HCT116 (cell line): ENCODE results near the gene RAPGEF1.

ENCODE experiments used
- CEBPB ChIP-seq: IDR thresholded peaks from 2 replicates; pipeline ENCODE4 v1.6.1; 2012; ENCODE audit warnings: low read depth
- EGR1 ChIP-seq: IDR thresholded peaks from 2 replicates; pipeline ENCODE4 v1.6.1; 2012; ENCODE audit warnings: low read depth
- EZH2 ChIP-seq: fragments of 200-600 bp; sonication (generic); IDR thresholded peaks from 2 replicates; pipeline ENCODE4 v1.6.1; 2017; ENCODE audit warnings: antibody characterized with exemption, mixed run types
- EZH2phosphoT487 ChIP-seq: fragments of 200-600 bp; IDR thresholded peaks from 2 replicates; pipeline ENCODE4 v1.6.1; 2018; ENCODE audit warnings: antibody characterized with exemption, borderline replicate concordance
- POLR2A ChIP-seq: IDR thresholded peaks from 2 replicates; pipeline ENCODE4 v1.7.0; 2011; ENCODE audit warnings: borderline replicate concordance; ENCODE audit not compliant: insufficient read depth, insufficient read length; ENCODE audit errors: extremely low read depth
- POLR2AphosphoS5 ChIP-seq: IDR thresholded peaks from 2 replicates; pipeline ENCODE4 v1.6.1; 2011; ENCODE audit warnings: mild to moderate bottlenecking, low read depth, low read length, moderate library complexity
- TF ChIP-seq, protein P1 (sequence below), 3 experiments: fragments of 200-600 bp in 1 of 3; sonication (generic) in 1 of 3; IDR thresholded peaks in 2 of 3; conservative IDR thresholded peaks in 1 of 3; 2 replicates each; pipeline ENCODE4 v1.5.1; 2012 to 2017; ENCODE audit warnings: low read depth in 2 of 3, low read length in 2 of 3, antibody characterized with exemption in 1 of 3, borderline replicate concordance in 1 of 3, control low read depth in 1 of 3, mild to moderate bottlenecking in 1 of 3, mixed read lengths in 1 of 3, mixed run types in 1 of 3, moderate library complexity in 1 of 3; ENCODE audit not compliant: insufficient read depth in 1 of 3
- TF ChIP-seq, protein P2 (sequence below): IDR thresholded peaks from 2 replicates; pipeline ENCODE4 v1.6.1; 2012
- TF ChIP-seq, protein P3 (sequence below): IDR thresholded peaks from 2 replicates; pipeline ENCODE4 v1.6.1; 2012; ENCODE audit warnings: low read depth

DNA sequence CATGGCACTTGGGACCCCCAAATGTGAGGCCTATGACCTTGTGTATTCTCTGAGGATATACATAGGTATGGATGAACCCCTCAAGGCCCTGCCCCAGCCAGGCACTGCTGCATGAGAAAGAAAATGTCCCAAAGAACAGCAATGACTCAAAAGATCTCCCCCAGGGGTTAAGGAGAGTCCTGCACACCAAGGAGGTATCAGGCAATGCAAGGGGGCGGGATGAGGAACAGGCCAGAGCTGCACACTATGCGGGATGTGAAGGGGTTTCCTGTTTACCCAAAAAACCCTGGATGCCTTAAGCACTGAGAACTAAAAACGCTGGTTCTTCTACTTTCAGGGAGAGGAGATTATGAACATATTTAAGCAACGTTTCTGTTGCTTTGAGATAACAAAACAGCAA lies 3.4 kb downstream of the RAPGEF1 start:
- no peak for TF ChIP-seq EZH2phosphoT487
- TF ChIP-seq, protein P1, sequence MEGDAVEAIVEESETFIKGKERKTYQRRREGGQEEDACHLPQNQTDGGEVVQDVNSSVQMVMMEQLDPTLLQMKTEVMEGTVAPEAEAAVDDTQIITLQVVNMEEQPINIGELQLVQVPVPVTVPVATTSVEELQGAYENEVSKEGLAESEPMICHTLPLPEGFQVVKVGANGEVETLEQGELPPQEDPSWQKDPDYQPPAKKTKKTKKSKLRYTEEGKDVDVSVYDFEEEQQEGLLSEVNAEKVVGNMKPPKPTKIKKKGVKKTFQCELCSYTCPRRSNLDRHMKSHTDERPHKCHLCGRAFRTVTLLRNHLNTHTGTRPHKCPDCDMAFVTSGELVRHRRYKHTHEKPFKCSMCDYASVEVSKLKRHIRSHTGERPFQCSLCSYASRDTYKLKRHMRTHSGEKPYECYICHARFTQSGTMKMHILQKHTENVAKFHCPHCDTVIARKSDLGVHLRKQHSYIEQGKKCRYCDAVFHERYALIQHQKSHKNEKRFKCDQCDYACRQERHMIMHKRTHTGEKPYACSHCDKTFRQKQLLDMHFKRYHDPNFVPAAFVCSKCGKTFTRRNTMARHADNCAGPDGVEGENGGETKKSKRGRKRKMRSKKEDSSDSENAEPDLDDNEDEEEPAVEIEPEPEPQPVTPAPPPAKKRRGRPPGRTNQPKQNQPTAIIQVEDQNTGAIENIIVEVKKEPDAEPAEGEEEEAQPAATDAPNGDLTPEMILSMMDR (IDR thresholded peaks at IDR 0.05 in 2 of 3, conservative IDR thresholded peaks at IDR 0.05 in 1 of 3; ENCODE audit: borderline replicate concordance in 1 of 3, insufficient read depth in 1 of 3, low read depth in 2 of 3, low read length in 2 of 3): no peak
- no peak for TF ChIP-seq POLR2A
- TF ChIP-seq EZH2: no peak
- no peak for TF ChIP-seq EGR1
- no peak for TF ChIP-seq CEBPB
- TF ChIP-seq, protein P2, sequence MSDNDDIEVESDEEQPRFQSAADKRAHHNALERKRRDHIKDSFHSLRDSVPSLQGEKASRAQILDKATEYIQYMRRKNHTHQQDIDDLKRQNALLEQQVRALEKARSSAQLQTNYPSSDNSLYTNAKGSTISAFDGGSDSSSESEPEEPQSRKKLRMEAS: no peak
- TF ChIP-seq POLR2AphosphoS5: no peak
- TF ChIP-seq, protein P3, sequence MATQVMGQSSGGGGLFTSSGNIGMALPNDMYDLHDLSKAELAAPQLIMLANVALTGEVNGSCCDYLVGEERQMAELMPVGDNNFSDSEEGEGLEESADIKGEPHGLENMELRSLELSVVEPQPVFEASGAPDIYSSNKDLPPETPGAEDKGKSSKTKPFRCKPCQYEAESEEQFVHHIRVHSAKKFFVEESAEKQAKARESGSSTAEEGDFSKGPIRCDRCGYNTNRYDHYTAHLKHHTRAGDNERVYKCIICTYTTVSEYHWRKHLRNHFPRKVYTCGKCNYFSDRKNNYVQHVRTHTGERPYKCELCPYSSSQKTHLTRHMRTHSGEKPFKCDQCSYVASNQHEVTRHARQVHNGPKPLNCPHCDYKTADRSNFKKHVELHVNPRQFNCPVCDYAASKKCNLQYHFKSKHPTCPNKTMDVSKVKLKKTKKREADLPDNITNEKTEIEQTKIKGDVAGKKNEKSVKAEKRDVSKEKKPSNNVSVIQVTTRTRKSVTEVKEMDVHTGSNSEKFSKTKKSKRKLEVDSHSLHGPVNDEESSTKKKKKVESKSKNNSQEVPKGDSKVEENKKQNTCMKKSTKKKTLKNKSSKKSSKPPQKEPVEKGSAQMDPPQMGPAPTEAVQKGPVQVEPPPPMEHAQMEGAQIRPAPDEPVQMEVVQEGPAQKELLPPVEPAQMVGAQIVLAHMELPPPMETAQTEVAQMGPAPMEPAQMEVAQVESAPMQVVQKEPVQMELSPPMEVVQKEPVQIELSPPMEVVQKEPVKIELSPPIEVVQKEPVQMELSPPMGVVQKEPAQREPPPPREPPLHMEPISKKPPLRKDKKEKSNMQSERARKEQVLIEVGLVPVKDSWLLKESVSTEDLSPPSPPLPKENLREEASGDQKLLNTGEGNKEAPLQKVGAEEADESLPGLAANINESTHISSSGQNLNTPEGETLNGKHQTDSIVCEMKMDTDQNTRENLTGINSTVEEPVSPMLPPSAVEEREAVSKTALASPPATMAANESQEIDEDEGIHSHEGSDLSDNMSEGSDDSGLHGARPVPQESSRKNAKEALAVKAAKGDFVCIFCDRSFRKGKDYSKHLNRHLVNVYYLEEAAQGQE: no peak
